SK-N-MC (cell line): ENCODE measurements around the gene GLOD4.
A peak's percentile ranks its signal among the peaks of the same experiment; 100 is the strongest.
"Not testable (repeated sequence)": the region's sequence is repeated elsewhere in the genome, so short reads cannot be mapped to it uniquely, and the experiment has no call there.

Experiments
- DNase-seq: peaks from one replicate; pipeline ENCODE4 v3.0.0-alpha.2; 2011; ENCODE audit warnings: low read depth, low spot score
- H3K27ac ChIP-seq: fragments of 200-600 bp; sonication (generic); 2 replicates; pipeline ENCODE4 v1.5.1; 2016; ENCODE audit warnings: mixed run types
- H3K36me3 ChIP-seq: fragments of 200-600 bp; sonication (generic); 2 replicates; pipeline ENCODE4 v1.6.1; 2017; ENCODE audit warnings: antibody characterized with exemption, low read length, mixed read lengths; ENCODE audit not compliant: insufficient read depth
- H3K4me3 ChIP-seq: fragments of 200-600 bp; sonication (generic); 2 replicates; pipeline ENCODE4 v1.5.1; 2016
- H3K9ac ChIP-seq: fragments of 200-600 bp; sonication (generic); 2 replicates; pipeline ENCODE4 v1.8.0; 2017; ENCODE audit warnings: mixed run types, mixed read lengths; ENCODE audit not compliant: insufficient read length
- H3K9me3 ChIP-seq: fragments of 200-600 bp; sonication (generic); 2 replicates; pipeline ENCODE4 v1.6.1; 2017; ENCODE audit warnings: low read depth, mild to moderate bottlenecking, antibody characterized with exemption, low read length, moderate library complexity, mixed read lengths
- EZH2 ChIP-seq: fragments of 200-600 bp; sonication (generic); IDR thresholded peaks from one replicate; pipeline ENCODE4 v1.6.1; 2017; ENCODE audit warnings: antibody characterized with exemption
- FOXP2 ChIP-seq: optimal IDR thresholded peaks from 2 replicates; pipeline ENCODE3; 2011; ENCODE audit warnings: mild to moderate bottlenecking, moderate library complexity; ENCODE audit not compliant: insufficient read depth; ENCODE audit errors: extremely low read length, control extremely low read depth
- POLR2AphosphoS5 ChIP-seq: IDR thresholded peaks from 2 replicates; pipeline ENCODE4 v1.6.1; 2012; ENCODE audit warnings: mild to moderate bottlenecking, low read depth, low read length, borderline replicate concordance

The GLOD4 gene

DNA sequence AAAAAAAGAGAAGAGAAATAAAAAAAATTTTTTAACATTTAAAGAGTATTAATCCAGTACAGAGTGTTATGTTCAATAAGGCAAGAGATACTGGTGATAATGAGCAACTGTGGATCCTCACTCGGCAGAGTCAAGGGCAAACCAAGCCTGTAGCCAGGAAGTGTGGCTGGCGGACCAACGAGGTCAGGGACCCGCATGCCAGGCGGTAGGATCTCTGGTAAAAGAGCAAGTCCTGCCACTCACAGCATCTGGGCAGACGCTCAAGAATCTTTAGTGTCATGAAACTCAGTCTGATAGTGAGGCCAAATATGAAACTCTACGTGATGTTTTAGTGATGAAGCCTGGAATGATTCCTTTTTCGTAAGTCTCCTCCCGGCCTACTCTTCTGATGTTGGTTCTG lies 21.7 kb downstream of the GLOD4 start:
- TF ChIP-seq EZH2 (no peak), POLR2AphosphoS5 (no peak), FOXP2 (no peak)
- H3K27ac ChIP-seq: no peak overlapping the region
- no peaks in the 10 kb centered on the region for H3K9me3 ChIP-seq
- H3K4me3 ChIP-seq: no peak overlapping the region
- H3K36me3 ChIP-seq: peaks cover 56% of the 10 kb centered on the region
- H3K9ac ChIP-seq: no peak overlapping the region
- no peak for DNase-seq

GRCh38 chr17:759964-760363 lies 22.1 kb downstream of the GLOD4 start:
- no peak overlapping the region for H3K9ac ChIP-seq
- H3K9me3 ChIP-seq: no peaks in the 10 kb centered on the region
- DNase-seq: no peak
- H3K36me3 ChIP-seq: peaks cover 52% of the 10 kb centered on the region
- no peak for TF ChIP-seq POLR2AphosphoS5
- TF ChIP-seq FOXP2: no peak
- TF ChIP-seq EZH2: no peak
- no peak overlapping the region for H3K27ac ChIP-seq
- H3K4me3 ChIP-seq: no peak overlapping the region

GRCh38 chr17:756010-756567 lies 26.0 kb downstream of the GLOD4 start:
- Histone ChIP-seq H3K27ac (peak overlapping the region; percentile 36; the same call in 1 of the 2 replicates), H3K36me3 (peaks cover 29% of the 10 kb centered on the region; the same call in 1 of the 2 replicates)
- not testable (repeated sequence) for H3K4me3 ChIP-seq, H3K9ac ChIP-seq, H3K9me3 ChIP-seq, DNase-seq

- not testable (repeated sequence) for H3K27ac ChIP-seq, H3K9ac ChIP-seq
- peaks cover 23% of the 10 kb centered on the region; the same call in 1 of the 2 replicates for H3K36me3 ChIP-seq
These were observed 26.6 kb downstream of the GLOD4 start for GRCh38 chr17:755319-755961.

DNA sequence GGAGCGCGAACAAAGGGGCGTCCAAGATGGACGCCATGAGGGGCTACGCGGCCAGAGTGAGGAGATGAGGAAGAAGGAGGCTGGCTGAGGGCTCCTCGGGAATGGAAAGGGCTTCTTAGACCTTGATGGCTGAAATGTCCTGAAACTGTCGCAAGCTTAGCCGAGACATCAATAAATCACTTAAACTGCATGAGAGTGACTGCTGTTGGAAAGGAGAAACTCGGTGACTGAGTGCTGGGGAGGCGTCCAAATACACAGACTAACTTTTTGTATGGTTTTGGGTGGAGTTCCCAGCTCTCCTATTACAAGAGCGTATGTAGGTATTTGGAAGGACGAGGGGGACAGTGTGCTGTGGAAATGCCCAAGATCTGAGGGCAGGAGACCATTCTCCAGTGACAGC lies 28.7 kb downstream of the GLOD4 start:
- no peak overlapping the region for H3K27ac ChIP-seq
- TF ChIP-seq FOXP2: no peak
- no peak for TF ChIP-seq POLR2AphosphoS5
- TF ChIP-seq EZH2: no peak
- H3K9me3 ChIP-seq: no peaks in the 10 kb centered on the region
- no peak for DNase-seq
- no peak overlapping the region for H3K4me3 ChIP-seq
- peaks cover 16% of the 10 kb centered on the region; the same call in 1 of the 2 replicates for H3K36me3 ChIP-seq
- no peak overlapping the region for H3K9ac ChIP-seq

More at GRCh38 chr17:755319-755961, 26.6 kb downstream of the GLOD4 start:
- H3K9me3 ChIP-seq, DNase-seq, H3K4me3 ChIP-seq: not testable (repeated sequence)

GRCh38 chr17:752620-753219 lies 29.4 kb downstream of the GLOD4 start:
- TF ChIP-seq FOXP2 (no peak), EZH2 (no peak), POLR2AphosphoS5 (no peak)
- Histone ChIP-seq H3K4me3 (peak overlapping the region; percentile 86), H3K27ac (peak overlapping the region; percentile 82)

DNA sequence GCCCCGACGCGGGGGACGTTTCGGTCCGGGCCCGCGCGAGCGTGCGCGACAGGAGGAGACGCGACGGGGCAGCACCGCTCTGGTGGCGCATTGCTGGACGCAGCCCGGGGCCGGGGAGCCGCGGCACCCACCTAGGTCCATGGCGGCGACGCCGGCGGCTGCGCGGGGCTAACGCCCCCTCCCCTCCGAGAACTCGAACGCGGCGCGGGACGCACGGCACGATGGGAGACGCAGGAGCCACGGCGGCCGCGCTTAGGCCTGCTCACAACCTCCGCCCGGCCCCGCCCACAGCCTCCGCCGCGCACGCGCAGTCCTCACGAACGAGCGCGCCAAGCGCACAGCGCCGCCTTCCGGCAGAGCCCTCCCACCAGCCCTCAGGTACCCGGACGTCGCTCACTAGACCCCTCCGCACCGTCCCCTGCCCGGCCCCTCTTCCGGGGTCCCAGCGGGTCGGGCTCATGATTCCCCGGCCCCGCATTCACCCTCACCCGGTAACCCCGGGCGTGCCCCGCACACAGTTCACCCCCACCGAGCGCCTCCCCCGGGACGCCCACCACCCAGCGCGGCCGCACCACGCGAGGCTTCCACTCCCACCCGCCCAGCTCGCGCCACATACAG lies 30.0 kb downstream of the GLOD4 start, which contains the start of gene GEMIN4:
Gene GEMIN4 (minus strand): TSS at position 263 of the 618 bp plus-strand sequence. CDS start 122 bp downstream, at position 141.
- TF ChIP-seq POLR2AphosphoS5 (peak; percentile 61; the same call in 1 of the 2 replicates), EZH2 (no peak)
- peak within 1 kb of the TSS; percentile 82 for H3K27ac ChIP-seq
- peak within 1 kb of the TSS; percentile 97 for H3K9ac ChIP-seq
- no peaks in the 10 kb centered on the region for H3K9me3 ChIP-seq
- peak; percentile 50 for DNase-seq
- peak within 1 kb of the TSS; percentile 86 for H3K4me3 ChIP-seq
- H3K36me3 ChIP-seq: peaks cover 21% of the 10 kb centered on the region; the same call in 1 of the 2 replicates

More at GRCh38 chr17:752620-753219, 29.4 kb downstream of the GLOD4 start:
- peaks cover 18% of the 10 kb centered on the region; the same call in 1 of the 2 replicates for H3K36me3 ChIP-seq
- no peaks in the 10 kb centered on the region for H3K9me3 ChIP-seq
- peak overlapping the region; percentile 97 for H3K9ac ChIP-seq
- DNase-seq: no peak

- Histone ChIP-seq H3K4me3 (peak overlapping the region; percentile 86), H3K36me3 (peaks cover 21% of the 10 kb centered on the region; the same call in 1 of the 2 replicates), H3K27ac (peak overlapping the region; percentile 77), H3K9me3 (no peaks in the 10 kb centered on the region), H3K9ac (peak overlapping the region; percentile 97)
- DNase-seq: no peak
- TF ChIP-seq POLR2AphosphoS5 (no peak), FOXP2 (no peak), EZH2 (no peak)
These were observed 30.6 kb downstream of the GLOD4 start for GRCh38 chr17:751269-752001.
